PC-9 (cell line): ENCODE data around the gene SFTA2. TPM values are rescaled to one million over a fixed set of nuclear protein-coding genes. Genes with fewer than 3 reads are reported as not detected.

ENCODE experiments used
- BruUV-seq: library from RNA; stranded (reverse); fragments of 400-500 nt; replicated peaks from 2 replicates; lab custom pipeline; 2021; lab: Mats Ljungman, UMichigan
- CTCF ChIA-PET: fragments of 300-600 bp; sonication (Branson Sonifier 250); formaldehyde crosslinking; loops from one replicate; lab custom pipeline; 2022; ENCODE audit warnings: antibody characterized with exemption; lab: Charles Lee
- POLR2A ChIA-PET: fragments of 300-600 bp; sonication (Branson Sonifier 250); formaldehyde crosslinking; loops from one replicate; lab custom pipeline; 2022; ENCODE audit warnings: antibody characterized with exemption; ENCODE audit not compliant: unreplicated experiment; lab: Charles Lee
- DNase-seq, 2 experiments: peaks; one replicate each; pipeline versions ENCODE4 v3.0.0 to v3.0.0-alpha.2; 2015 to 2022; ENCODE audit warnings: mixed read lengths in 1 of 2
- H2AFZ ChIP-seq: fragments of 200-600 bp; sonication (generic); 2 replicates; pipeline ENCODE4 v1.8.1; 2017; ENCODE audit warnings: antibody characterized with exemption
- H3F3A ChIP-seq: fragments of 200-600 bp; sonication (generic); 2 replicates; pipeline ENCODE4 v1.8.1; 2017; ENCODE audit warnings: antibody characterized with exemption, mild to moderate bottlenecking, low read depth; ENCODE audit not compliant: insufficient read depth
- H3K27ac ChIP-seq: fragments of 200-600 bp; sonication (generic); 2 replicates; pipeline ENCODE4 v1.6.1; 2016; ENCODE audit warnings: mixed run types
- H3K27me3 ChIP-seq: fragments of 200-600 bp; sonication (generic); 2 replicates; pipeline ENCODE4 v1.6.1; 2016; ENCODE audit warnings: low read depth, mixed run types; ENCODE audit not compliant: insufficient read depth
- H3K36me3 ChIP-seq: fragments of 200-600 bp; sonication (generic); 2 replicates; pipeline ENCODE4 v1.6.1; 2016; ENCODE audit warnings: low read depth, mixed run types
- H3K4me1 ChIP-seq: fragments of 200-600 bp; sonication (generic); replicated peaks from 2 replicates; pipeline ENCODE4 v1.6.1; 2016; ENCODE audit warnings: mixed run types; ENCODE audit not compliant: insufficient read depth
- H3K4me2 ChIP-seq: fragments of 200-600 bp; sonication (generic); 2 replicates; pipeline ENCODE4 v1.6.1; 2017; ENCODE audit warnings: mixed run types
- H3K4me3 ChIP-seq: fragments of 200-600 bp; sonication (generic); 2 replicates; pipeline ENCODE4 v1.6.1; 2016; ENCODE audit warnings: mixed run types
- H3K79me2 ChIP-seq: fragments of 200-600 bp; sonication (generic); 2 replicates; pipeline ENCODE4 v1.6.1; 2017; ENCODE audit warnings: low read depth, mixed run types
- H3K9me2 ChIP-seq: fragments of 200-600 bp; sonication (generic); 2 replicates; pipeline ENCODE4 v1.8.1; 2017; ENCODE audit warnings: mild to moderate bottlenecking; ENCODE audit not compliant: insufficient read depth
- H3K9me3 ChIP-seq: fragments of 200-600 bp; sonication (generic); 2 replicates; pipeline ENCODE4 v1.8.1; 2016; ENCODE audit warnings: low read depth; ENCODE audit not compliant: insufficient read depth
- H4K20me1 ChIP-seq: fragments of 200-600 bp; sonication (generic); 2 replicates; pipeline ENCODE4 v1.8.1; 2017; ENCODE audit not compliant: insufficient read depth
- EZH2 ChIP-seq: fragments of 200-600 bp; sonication (generic); IDR thresholded peaks from 2 replicates; pipeline ENCODE4 v1.8.0; 2017; ENCODE audit warnings: antibody characterized with exemption, low read depth
- intact Hi-C: fragments of 100-400 bp; cut with micrococcal nuclease; formaldehyde crosslinking; loops from one replicate; pipeline ENCODE4 v1.10.0; 2022; ENCODE audit not compliant: unreplicated experiment
- total RNA-seq: library from RNA; stranded (reverse); gene quantifications from 2 replicates; pipeline ENCODE4 v1.2.3, GENCODE V29; 2021
- TF ChIP-seq, protein P1 (sequence below): fragments of 200-600 bp; sonication (generic); conservative IDR thresholded peaks from 2 replicates; pipeline ENCODE4 v1.6.1; 2017; ENCODE audit warnings: mixed run types, antibody characterized with exemption, mild to moderate bottlenecking, moderate library complexity

SFTA2 gene
- total RNA-seq, 1 experiment from 2014 or later = 0.72 TPM

DNA sequence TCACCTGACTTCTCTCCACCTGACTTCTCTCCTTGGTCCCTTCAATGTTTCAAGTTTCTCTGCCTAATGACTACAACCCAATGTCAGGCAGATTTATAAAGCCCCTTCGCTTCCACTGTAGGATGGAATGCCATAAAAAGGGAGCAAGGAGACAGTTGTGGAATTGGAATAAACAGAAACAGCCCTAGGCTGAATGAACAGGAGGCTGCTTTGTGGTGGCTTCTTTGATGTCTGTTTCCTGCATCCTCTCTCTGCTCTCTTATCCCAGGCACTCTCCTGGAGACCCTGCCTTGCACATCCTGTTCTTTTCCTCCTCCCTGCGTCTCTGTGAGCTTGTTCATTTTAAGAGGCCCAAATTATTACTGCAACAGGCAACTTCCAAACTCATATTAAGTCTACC lies 25.7 kb upstream of the SFTA2 start:
- ChIA-PET POLR2A (no interaction called here), CTCF (no interaction called here)
- DNase-seq = no peak
- no peak overlapping the region for H3K4me3 ChIP-seq
- no peaks in the 10 kb centered on the region for H3K9me3 ChIP-seq
- BruUV-seq = no TSS peak
- H3K27me3 ChIP-seq = no peaks in the 10 kb centered on the region; the same call in 1 of the 2 replicates
- no peak overlapping the region for H3K4me2 ChIP-seq
- intact Hi-C loops = no loop called here
- peaks cover 23% of the 10 kb centered on the region; the same call in 1 of the 2 replicates for H3F3A ChIP-seq
- H3K79me2 ChIP-seq = no peaks in the 10 kb centered on the region
- no peaks in the 10 kb centered on the region for H3K36me3 ChIP-seq
- H3K9me2 ChIP-seq = no peaks in the 10 kb centered on the region
- H2AFZ ChIP-seq = no peak overlapping the region
- H3K27ac ChIP-seq = no peak overlapping the region
- TF ChIP-seq EZH2 = no peak
- TF ChIP-seq, protein P1, sequence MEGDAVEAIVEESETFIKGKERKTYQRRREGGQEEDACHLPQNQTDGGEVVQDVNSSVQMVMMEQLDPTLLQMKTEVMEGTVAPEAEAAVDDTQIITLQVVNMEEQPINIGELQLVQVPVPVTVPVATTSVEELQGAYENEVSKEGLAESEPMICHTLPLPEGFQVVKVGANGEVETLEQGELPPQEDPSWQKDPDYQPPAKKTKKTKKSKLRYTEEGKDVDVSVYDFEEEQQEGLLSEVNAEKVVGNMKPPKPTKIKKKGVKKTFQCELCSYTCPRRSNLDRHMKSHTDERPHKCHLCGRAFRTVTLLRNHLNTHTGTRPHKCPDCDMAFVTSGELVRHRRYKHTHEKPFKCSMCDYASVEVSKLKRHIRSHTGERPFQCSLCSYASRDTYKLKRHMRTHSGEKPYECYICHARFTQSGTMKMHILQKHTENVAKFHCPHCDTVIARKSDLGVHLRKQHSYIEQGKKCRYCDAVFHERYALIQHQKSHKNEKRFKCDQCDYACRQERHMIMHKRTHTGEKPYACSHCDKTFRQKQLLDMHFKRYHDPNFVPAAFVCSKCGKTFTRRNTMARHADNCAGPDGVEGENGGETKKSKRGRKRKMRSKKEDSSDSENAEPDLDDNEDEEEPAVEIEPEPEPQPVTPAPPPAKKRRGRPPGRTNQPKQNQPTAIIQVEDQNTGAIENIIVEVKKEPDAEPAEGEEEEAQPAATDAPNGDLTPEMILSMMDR = no peak
- H3K4me1 ChIP-seq = peaks cover 23% of the 10 kb centered on the region
- no peaks in the 10 kb centered on the region for H4K20me1 ChIP-seq

DNA sequence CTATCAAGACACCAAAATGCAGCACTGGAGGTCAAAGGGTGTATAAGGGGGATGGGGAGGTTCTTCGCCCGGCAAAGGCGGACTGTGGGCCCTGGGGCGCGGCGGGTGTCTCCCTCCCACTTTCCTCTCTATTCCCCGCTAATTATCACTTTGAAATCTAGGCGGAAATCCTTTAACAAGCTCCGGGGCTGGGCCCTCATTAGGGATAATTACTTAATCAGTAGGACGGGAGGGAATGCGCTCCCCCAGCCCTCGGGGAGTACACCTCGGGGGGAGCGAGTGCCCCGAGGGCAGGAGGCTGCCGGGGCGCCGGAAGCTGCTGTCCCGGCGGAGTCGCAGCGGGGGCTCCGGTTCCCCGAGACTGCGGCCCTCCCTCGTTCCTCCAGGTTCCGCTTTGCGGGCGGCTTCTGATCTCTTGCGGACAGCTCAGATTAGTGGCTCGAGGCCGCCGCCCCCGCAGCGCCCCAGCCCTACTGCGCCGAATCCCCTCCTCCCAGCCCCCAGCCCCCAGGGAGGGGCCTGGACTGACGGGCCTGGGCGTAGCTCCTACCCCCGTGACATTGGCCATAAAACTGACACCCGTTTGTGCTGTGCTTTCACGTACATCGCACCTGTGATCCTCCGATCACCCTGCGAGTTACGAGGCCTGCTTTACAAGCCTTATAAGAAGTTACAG lies 23.5 kb upstream of the SFTA2 start:
- H3K9me3 ChIP-seq = no peaks in the 10 kb centered on the region
- H2AFZ ChIP-seq = peak overlapping the region; percentile 72
- H3F3A ChIP-seq = peaks cover 11% of the 10 kb centered on the region; the same call in 1 of the 2 replicates
- H4K20me1 ChIP-seq = no peaks in the 10 kb centered on the region
- TF ChIP-seq EZH2 = no peak
- TF ChIP-seq, protein P1 = no peak
- DNase-seq = peak in 1 of 2 experiments; percentile 76
- no peaks in the 10 kb centered on the region for H3K36me3 ChIP-seq
- intact Hi-C loops = no loop called here
- no peak overlapping the region for H3K27ac ChIP-seq
- H3K4me2 ChIP-seq = peak overlapping the region; percentile 56
- H3K79me2 ChIP-seq = no peaks in the 10 kb centered on the region
- no peaks in the 10 kb centered on the region for H3K9me2 ChIP-seq
- peaks cover 6% of the 10 kb centered on the region; the same call in 1 of the 2 replicates for H3K27me3 ChIP-seq
- ChIA-PET POLR2A (interaction anchor here (0.6 to 0.7 kb wide), 3 partner anchors 73 to 192 kb away, joined by 3 to 6 read pairs (median 4); no protein-coding TSS in a partner anchor), CTCF (interaction anchor here (0.6 to 1.9 kb wide), 3 partner anchors 13 to 336 kb away, joined by 4 to 16 read pairs (median 4); no protein-coding TSS in a partner anchor)
- H3K4me1 ChIP-seq = peaks cover 9% of the 10 kb centered on the region
- peak overlapping the region; percentile 52 for H3K4me3 ChIP-seq
- no TSS peak for BruUV-seq

DNA sequence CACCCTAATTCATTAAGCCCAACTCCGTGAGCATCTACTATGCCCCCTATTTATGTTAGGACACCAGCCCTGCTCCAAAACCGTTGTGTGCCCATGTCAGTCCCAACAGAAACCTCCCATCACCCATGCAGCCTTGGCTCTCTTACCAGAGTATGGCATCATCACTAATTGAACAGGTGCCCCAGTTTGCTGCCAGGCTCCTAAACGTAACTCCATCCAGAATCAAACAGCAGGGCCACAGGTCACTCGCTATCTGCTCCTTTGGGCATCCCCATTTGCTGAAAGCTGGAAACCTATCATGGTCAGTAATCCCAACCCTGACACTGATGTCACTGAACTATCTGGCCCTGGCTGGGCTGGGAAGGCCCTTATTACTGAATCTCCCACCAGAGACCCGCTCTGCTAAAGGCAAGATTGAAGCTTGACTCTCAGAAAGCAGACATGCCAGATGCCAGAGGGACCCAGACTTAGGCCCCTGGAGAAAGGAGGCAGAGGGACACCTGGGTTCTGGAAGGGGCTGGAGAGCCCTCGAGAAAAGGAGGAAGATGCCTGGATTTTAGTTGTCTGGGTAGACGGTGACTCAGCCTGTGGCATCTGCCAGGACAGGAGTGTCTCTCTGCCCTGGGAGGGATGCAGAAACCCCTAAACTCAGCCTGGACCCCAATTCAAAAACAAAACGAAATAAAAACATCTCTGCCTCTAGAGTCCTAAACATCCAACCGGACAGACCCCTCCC lies 22.8 kb upstream of the SFTA2 start:
- H3K36me3 ChIP-seq = no peaks in the 10 kb centered on the region
- H3F3A ChIP-seq = peaks cover 7% of the 10 kb centered on the region; the same call in 1 of the 2 replicates
- ChIA-PET POLR2A (interaction anchor here (0.6 kb wide), 1 partner anchor 72 kb away, joined by 6 read pairs; no protein-coding TSS in a partner anchor), CTCF (interaction anchor here (0.6 to 1.9 kb wide), 3 partner anchors 12 to 336 kb away, joined by 4 to 16 read pairs (median 4); no protein-coding TSS in a partner anchor)
- intact Hi-C loops = no loop called here
- H3K9me3 ChIP-seq = no peaks in the 10 kb centered on the region
- BruUV-seq = TSS peak; percentile 81
- no peaks in the 10 kb centered on the region for H3K9me2 ChIP-seq
- H3K4me1 ChIP-seq = peaks cover 9% of the 10 kb centered on the region
- no peaks in the 10 kb centered on the region for H3K79me2 ChIP-seq
- peaks cover 6% of the 10 kb centered on the region; the same call in 1 of the 2 replicates for H3K27me3 ChIP-seq
- H3K4me3 ChIP-seq = peak overlapping the region; percentile 52; the same call in 1 of the 2 replicates
- peak overlapping the region; percentile 56 for H3K4me2 ChIP-seq
- DNase-seq = no peak
- TF ChIP-seq, protein P1 = no peak
- no peak for TF ChIP-seq EZH2
- peak overlapping the region; percentile 72; the same call in 1 of the 2 replicates for H2AFZ ChIP-seq
- H4K20me1 ChIP-seq = no peaks in the 10 kb centered on the region
- H3K27ac ChIP-seq = no peak overlapping the region
